B cell (primary cell): ENCODE measurements around the gene CRB3. TPM values are rescaled to one million over a fixed set of nuclear protein-coding genes. Genes with fewer than 3 reads are reported as not detected.
A peak's percentile ranks its signal among the peaks of the same experiment; 100 is the strongest.

Experiments used
- ATAC-seq: fragments of 200-7000 bp; cut with Tn5 transposase; one replicate; pipeline ENCODE4 v1.10.0; 2021; ENCODE audit warnings: low read depth, mild to moderate bottlenecking, moderate number of reproducible peaks, moderate library complexity
- CTCF ChIA-PET: fragments of 350-600 bp; sonication (Branson Sonifier 250); formaldehyde crosslinking; loops from one replicate; lab custom pipeline; 2021; ENCODE audit warnings: antibody characterized with exemption, inconsistent platforms; lab: Charles Lee
- POLR2A ChIA-PET: fragments of 350-600 bp; sonication (Branson Sonifier 250); formaldehyde crosslinking; loops from one replicate; lab custom pipeline; 2021; ENCODE audit warnings: antibody characterized with exemption; lab: Charles Lee
- DNase-seq: peaks from one replicate; pipeline ENCODE4 v3.0.0; 2013
- H2AFZ ChIP-seq: 2 replicates; pipeline ENCODE4 v1.6.1; 2012; ENCODE audit warnings: mild to moderate bottlenecking, low read depth, low read length; ENCODE audit not compliant: insufficient read depth, poor library complexity, severe bottlenecking
- H3K27ac ChIP-seq, 2 donors: 1 replicate in 1 of 2; 2 replicates in 1 of 2; pipeline ENCODE4 v1.5.1; 2012 to 2013; ENCODE audit warnings: low read length in 2 of 2, mild to moderate bottlenecking in 2 of 2, moderate library complexity in 1 of 2
- H3K27me3 ChIP-seq, 4 experiments: fragments of 200-600 bp in 1 of 4; sonication (generic) in 1 of 4; replicated peaks in 1 of 4; 1 replicate in 2 of 4; 2 replicates in 2 of 4; pipeline versions ENCODE4 v1.6.1 to v1.7.0; 2013 to 2016; ENCODE audit warnings: low read length in 3 of 4, mild to moderate bottlenecking in 2 of 4, mixed read lengths in 1 of 4, moderate library complexity in 1 of 4; ENCODE audit not compliant: insufficient read depth in 4 of 4, control insufficient read depth in 3 of 4; ENCODE audit errors: control extremely low read depth in 1 of 4
- H3K36me3 ChIP-seq, 2 experiments: replicated peaks in 1 of 2; 1 replicate in 1 of 2; 2 replicates in 1 of 2; pipeline versions ENCODE4 v1.6.1 to v1.7.1; 2013; ENCODE audit warnings: low read length in 1 of 2; ENCODE audit not compliant: insufficient read depth in 2 of 2, control insufficient read depth in 1 of 2; ENCODE audit errors: control extremely low read depth in 1 of 2, extremely low read depth in 1 of 2
- H3K4me1 ChIP-seq, 2 donors: fragments of 200-600 bp in 1 of 2; sonication (generic) in 1 of 2; 1 replicate in 1 of 2; 2 replicates in 1 of 2; pipeline versions ENCODE4 v1.5.1 to v1.6.1; 2013 to 2017; ENCODE audit warnings: low read length in 2 of 2; ENCODE audit not compliant: control insufficient read depth in 2 of 2, insufficient read depth in 2 of 2
- H3K4me2 ChIP-seq: replicated peaks from 2 replicates; pipeline ENCODE3; 2012; ENCODE audit warnings: mild to moderate bottlenecking, low read depth, low read length; ENCODE audit not compliant: poor library complexity, severe bottlenecking
- H3K4me3 ChIP-seq, 5 experiments: fragments of 200-600 bp in 1 of 5; sonication (generic) in 1 of 5; 1 replicate in 3 of 5; 2 replicates in 2 of 5; pipeline versions ENCODE4 v1.5.1 to v1.7.0; 2011 to 2016; ENCODE audit warnings: low read length in 4 of 5, mild to moderate bottlenecking in 4 of 5, low read depth in 2 of 5, control low read depth in 1 of 5, moderate library complexity in 1 of 5; ENCODE audit not compliant: insufficient read depth in 1 of 5; ENCODE audit errors: control extremely low read depth in 1 of 5, extremely low read depth in 1 of 5
- H3K79me2 ChIP-seq: fragments of 200-600 bp; sonication (generic); one replicate; pipeline ENCODE4 v1.6.0; 2016; ENCODE audit warnings: low read length; ENCODE audit not compliant: control insufficient read depth, insufficient read depth
- H3K9ac ChIP-seq: fragments of 200-600 bp; sonication (generic); 2 replicates; pipeline ENCODE4 v1.6.1; 2017; ENCODE audit warnings: mild to moderate bottlenecking, low read length, moderate library complexity
- H3K9me3 ChIP-seq, 3 donors: one replicate each; pipeline versions ENCODE4 v1.6.1 to v1.7.1; 2013; ENCODE audit warnings: low read length in 2 of 3; ENCODE audit not compliant: control insufficient read depth in 2 of 3, insufficient read depth in 1 of 3; ENCODE audit errors: control extremely low read depth in 1 of 3
- H4K20me1 ChIP-seq: 2 replicates; pipeline ENCODE4 v1.6.0; 2012; ENCODE audit warnings: mild to moderate bottlenecking, low read length; ENCODE audit not compliant: insufficient read depth, control insufficient read depth, poor library complexity, severe bottlenecking
- H3K27ac Mint-ChIP-seq: one replicate; pipeline ENCODE4 v1.8.0; 2021; ENCODE audit warnings: mixed read lengths
- H3K27me3 Mint-ChIP-seq: one replicate; pipeline ENCODE4 v1.8.0; 2021; ENCODE audit warnings: mixed read lengths
- H3K4me1 Mint-ChIP-seq: one replicate; pipeline ENCODE4 v1.8.0; 2021; ENCODE audit warnings: mixed read lengths
- H3K4me3 Mint-ChIP-seq: one replicate; pipeline ENCODE4 v1.8.0; 2021; ENCODE audit warnings: mixed read lengths
- H3K9me3 Mint-ChIP-seq: one replicate; pipeline ENCODE4 v1.8.0; 2022; ENCODE audit warnings: mixed read lengths; ENCODE audit not compliant: insufficient read depth
- EZH2 ChIP-seq: IDR thresholded peaks from 2 replicates; pipeline ENCODE4 v1.6.1; 2012; ENCODE audit warnings: borderline replicate concordance, low read depth, mild to moderate bottlenecking, moderate library complexity, low read length; ENCODE audit not compliant: insufficient read depth, poor library complexity, severe bottlenecking
- WGBS: methylation state at CpG from one replicate; pipeline ENCODE4 v1.1.5; 2013; ENCODE audit warnings: missing lambda C conversion rate; ENCODE audit not compliant: insufficient coverage; 5-methylcytosine and 5-hydroxymethylcytosine counted together
- intact Hi-C: fragments of 100-400 bp; cut with micrococcal nuclease; formaldehyde crosslinking; loops from one replicate; pipeline ENCODE4 v1.10.0; 2022
- polyA plus RNA-seq: library from polyadenylated mRNA; depleted of rRNA; stranded (reverse); fragments of >200 nt; gene quantifications from 2 replicates; pipeline ENCODE4 v1.2.3, GENCODE V29; 2012
- total RNA-seq, 2 donors: library from RNA; stranded (reverse); fragments of 120-200 nt in 1 of 2; gene quantifications; 1 replicate in 1 of 2; 2 replicates in 1 of 2; pipeline versions ENCODE4 v1.2.3 to v1.2.4, GENCODE V29; 2013 to 2022
- TF ChIP-seq, protein P1 (sequence below): fragments of 200-600 bp; IDR thresholded peaks from one replicate; pipeline ENCODE4 v1.8.0; 2022; ENCODE audit warnings: antibody characterized with exemption, mild to moderate bottlenecking

CRB3 gene
- total and polyA plus RNA-seq, 2 donors (not counting 1 experiment from before 2014, with no cell fraction given), result 2.1 to 3.6 TPM

DNA sequence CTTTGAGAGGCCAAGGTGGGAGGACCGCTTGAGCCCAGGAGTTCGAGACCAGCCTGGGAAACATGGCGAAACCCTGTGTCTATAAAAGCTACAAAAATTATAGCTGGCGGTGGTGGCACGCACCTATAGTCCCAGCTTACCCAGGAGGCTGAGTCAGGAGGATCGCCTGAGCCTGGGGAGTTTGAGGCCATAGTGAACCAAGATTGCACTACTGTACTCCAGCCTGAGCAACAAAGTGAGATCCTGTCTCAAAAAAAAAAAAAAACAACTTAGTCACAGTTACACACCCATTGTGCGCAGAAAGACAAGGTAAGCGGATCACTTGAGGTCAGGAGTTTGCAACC lies 18.2 kb downstream of the CRB3 start:
- peaks cover 0 to 21% of the 10 kb centered on the region in 2 experiments for H3K36me3 ChIP-seq
- TF ChIP-seq, protein P1, sequence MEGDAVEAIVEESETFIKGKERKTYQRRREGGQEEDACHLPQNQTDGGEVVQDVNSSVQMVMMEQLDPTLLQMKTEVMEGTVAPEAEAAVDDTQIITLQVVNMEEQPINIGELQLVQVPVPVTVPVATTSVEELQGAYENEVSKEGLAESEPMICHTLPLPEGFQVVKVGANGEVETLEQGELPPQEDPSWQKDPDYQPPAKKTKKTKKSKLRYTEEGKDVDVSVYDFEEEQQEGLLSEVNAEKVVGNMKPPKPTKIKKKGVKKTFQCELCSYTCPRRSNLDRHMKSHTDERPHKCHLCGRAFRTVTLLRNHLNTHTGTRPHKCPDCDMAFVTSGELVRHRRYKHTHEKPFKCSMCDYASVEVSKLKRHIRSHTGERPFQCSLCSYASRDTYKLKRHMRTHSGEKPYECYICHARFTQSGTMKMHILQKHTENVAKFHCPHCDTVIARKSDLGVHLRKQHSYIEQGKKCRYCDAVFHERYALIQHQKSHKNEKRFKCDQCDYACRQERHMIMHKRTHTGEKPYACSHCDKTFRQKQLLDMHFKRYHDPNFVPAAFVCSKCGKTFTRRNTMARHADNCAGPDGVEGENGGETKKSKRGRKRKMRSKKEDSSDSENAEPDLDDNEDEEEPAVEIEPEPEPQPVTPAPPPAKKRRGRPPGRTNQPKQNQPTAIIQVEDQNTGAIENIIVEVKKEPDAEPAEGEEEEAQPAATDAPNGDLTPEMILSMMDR, result no peak
- TF ChIP-seq EZH2, result no peak
- DNase-seq (no peak), ATAC-seq (no peak)
- peaks cover 13 to 23% of the 10 kb centered on the region in 2 donors for H3K4me1 ChIP-seq
- Mint-ChIP-seq H3K27ac (peak overlapping the region; percentile 95), H3K27me3 (no peaks in the 10 kb centered on the region), H3K4me1 (peaks cover 26% of the 10 kb centered on the region), H3K9me3 (no peaks in the 10 kb centered on the region), H3K4me3 (peak overlapping the region; percentile 98)
- peak overlapping the region; percentile 89 to 95 for H3K27ac ChIP-seq
- ChIA-PET CTCF (interaction anchor here (0.7 to 2.3 kb wide), 8 partner anchors 9 to 872 kb away, joined by 3 to 8 read pairs (median 4); no protein-coding TSS in a partner anchor), POLR2A (interaction anchor here (0.6 to 1.7 kb wide), 2 partner anchors 23 to 754 kb away, joined by 5 to 6 read pairs; partner anchors contain the start of gene SLC25A23)
- H4K20me1 ChIP-seq, result no peaks in the 10 kb centered on the region
- H2AFZ ChIP-seq, result peak overlapping the region; percentile 96
- H3K4me3 ChIP-seq, result peak overlapping the region in 3 of 5 experiments; percentile 73 to 97 (median 90)
- peak overlapping the region; percentile 98 for H3K9ac ChIP-seq
- intact Hi-C loops, result loop anchor here (5.0 kb wide), 1 partner anchor 110 kb away; the partner anchor contains the start of gene ALKBH7
- no peaks in the 10 kb centered on the region for H3K9me3 ChIP-seq
- H3K27me3 ChIP-seq, result no peaks in the 10 kb centered on the region
- H3K79me2 ChIP-seq, result peaks cover 47% of the 10 kb centered on the region
- H3K4me2 ChIP-seq, result peak overlapping the region; percentile 88
- WGBS, result 97% methylated on average over 8 of the region's 8 CpGs

DNA sequence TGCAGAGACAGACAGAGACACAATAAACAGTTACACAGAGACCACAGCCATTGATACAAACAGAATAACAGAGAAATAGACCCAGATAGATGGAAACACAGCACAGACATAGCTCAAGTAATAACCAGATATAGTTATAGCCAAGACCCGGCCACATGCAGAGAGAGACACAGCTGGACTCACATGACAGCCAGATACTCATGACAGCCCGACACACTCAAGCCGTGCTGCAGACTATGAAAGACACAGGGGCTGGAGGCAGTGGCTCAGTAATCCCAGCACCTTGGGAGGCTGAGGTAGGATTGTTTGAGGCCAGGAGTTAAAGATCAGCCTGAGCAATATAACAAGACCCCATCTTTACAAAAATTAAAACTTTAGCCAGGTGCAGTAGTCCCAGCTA lies 19.2 kb downstream of the CRB3 start:
- no peaks in the 10 kb centered on the region for H3K9me3 Mint-ChIP-seq
- no peaks in the 10 kb centered on the region for H3K27me3 ChIP-seq
- no peaks in the 10 kb centered on the region for H4K20me1 ChIP-seq
- H3K36me3 ChIP-seq, result peaks cover 0 to 15% of the 10 kb centered on the region in 2 experiments
- no peak overlapping the region for H3K4me2 ChIP-seq
- no peak for ATAC-seq
- H3K4me1 ChIP-seq, result peaks cover 13 to 23% of the 10 kb centered on the region in 2 donors
- H3K4me3 Mint-ChIP-seq, result no peak overlapping the region
- ChIA-PET POLR2A (no interaction called here), CTCF (interaction anchor here (2.3 kb wide), 1 partner anchor 150 kb away, joined by 7 read pairs; no protein-coding TSS in a partner anchor)
- H3K27ac ChIP-seq, result no peak overlapping the region
- WGBS, result 94% methylated on average over 3 of the region's 3 CpGs
- H3K27ac Mint-ChIP-seq, result peak overlapping the region; percentile 95
- intact Hi-C loops, result loop anchor here (5.0 kb wide), 1 partner anchor 111 kb away; the partner anchor contains the start of gene ALKBH7
- no peak overlapping the region for H3K9ac ChIP-seq
- no peak overlapping the region for H3K4me3 ChIP-seq
- H3K79me2 ChIP-seq, result peaks cover 47% of the 10 kb centered on the region
- DNase-seq, result no peak
- H3K9me3 ChIP-seq, result no peaks in the 10 kb centered on the region
- no peak for TF ChIP-seq EZH2
- TF ChIP-seq, protein P1, result no peak
- no peaks in the 10 kb centered on the region for H3K27me3 Mint-ChIP-seq
- H3K4me1 Mint-ChIP-seq, result peaks cover 26% of the 10 kb centered on the region
- no peak overlapping the region for H2AFZ ChIP-seq
